Measurements from ENCODE around the gene C19orf73.

C19orf73 gene, protein sequence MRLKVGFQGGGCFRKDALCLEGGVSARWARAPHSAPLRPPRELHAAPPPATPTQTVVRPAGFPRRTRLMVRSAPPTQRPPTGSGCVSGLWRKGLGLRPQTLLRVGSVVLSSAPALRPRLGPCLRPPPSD

DNA sequence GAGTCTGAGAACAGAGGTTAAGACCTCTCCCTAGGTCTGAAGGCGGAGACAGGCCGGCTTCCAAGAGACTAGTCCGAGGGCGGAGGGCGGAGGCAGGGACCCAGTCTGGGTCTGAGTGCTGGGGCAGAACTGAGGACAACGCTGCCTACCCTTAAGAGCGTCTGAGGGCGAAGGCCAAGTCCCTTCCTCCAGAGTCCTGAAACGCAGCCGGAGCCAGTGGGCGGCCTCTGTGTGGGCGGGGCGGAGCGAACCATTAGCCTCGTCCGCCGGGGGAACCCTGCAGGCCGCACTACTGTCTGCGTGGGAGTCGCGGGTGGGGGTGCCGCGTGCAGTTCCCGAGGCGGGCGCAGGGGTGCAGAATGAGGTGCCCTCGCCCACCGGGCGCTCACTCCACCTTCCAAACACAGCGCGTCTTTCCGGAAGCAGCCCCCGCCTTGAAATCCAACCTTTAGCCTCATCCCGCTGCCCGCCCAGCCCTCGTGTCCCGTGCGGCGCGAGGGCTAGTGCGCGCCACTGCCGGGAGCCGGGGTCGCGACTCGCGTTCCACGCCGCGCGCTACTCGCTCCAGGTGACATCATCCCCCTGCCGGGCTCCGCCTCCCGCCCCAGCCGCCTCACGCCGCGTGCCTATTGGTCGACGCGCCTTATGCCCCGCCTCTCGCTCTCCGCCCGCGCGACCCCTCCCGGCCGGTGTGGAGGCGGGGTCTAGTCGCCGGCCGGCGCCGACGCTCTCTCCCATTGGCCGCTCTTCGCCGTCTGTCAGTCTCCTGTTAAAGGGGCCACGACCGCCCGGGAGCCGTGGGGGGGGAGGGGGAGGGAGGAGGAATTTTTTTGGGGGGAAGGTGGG is at the start of gene C19orf73:
Gene C19orf73 (minus strand): TSS at position 579 of the 846 bp plus-strand sequence. CDS start 121 bp downstream, at position 458.
- DNase-seq (ENCODE audit: low read depth), result peak; percentile 91

DNA sequence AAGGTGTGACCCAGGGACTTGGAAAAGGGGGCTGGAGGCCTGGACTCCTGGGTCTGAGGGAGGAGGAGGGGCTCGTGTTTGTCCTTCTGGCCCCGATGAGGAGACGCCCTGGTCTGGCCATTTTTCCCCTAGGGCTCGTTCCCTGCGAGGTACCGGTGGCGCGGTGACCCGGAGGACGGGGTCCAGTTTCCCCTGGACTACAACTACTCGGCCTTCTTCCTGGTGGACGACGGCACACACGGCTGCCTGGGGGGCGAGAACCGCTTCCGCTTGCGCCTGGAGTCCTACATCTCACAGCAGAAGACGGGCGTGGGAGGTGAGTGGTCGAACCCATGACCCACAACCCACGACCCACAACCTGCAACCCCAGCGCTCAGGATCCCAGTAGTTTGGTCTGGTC is 49.5 kb upstream of the C19orf73 start:
- no peak for DNase-seq (ENCODE audit: low read depth)

DNA sequence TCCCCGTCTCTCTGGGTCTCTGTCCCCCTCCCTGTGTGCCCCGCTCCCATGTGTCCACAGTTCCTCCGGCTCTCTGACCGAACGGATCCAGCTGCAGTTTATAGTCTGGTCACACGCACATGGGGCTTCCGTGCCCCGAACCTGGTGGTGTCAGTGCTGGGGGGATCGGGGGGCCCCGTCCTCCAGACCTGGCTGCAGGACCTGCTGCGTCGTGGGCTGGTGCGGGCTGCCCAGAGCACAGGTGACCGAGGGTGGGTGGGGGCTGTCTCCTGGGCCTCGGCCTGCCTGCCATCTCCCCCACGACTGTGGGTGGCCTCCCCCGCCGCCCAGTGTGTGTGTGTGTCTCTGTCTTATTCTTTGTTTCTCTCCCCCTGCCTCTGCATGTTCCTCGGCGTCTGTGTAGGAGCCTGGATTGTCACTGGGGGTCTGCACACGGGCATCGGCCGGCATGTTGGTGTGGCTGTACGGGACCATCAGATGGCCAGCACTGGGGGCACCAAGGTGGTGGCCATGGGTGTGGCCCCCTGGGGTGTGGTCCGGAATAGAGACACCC is 49.0 kb upstream of the C19orf73 start:
- DNase-seq (ENCODE audit: low read depth), result no peak

DNA sequence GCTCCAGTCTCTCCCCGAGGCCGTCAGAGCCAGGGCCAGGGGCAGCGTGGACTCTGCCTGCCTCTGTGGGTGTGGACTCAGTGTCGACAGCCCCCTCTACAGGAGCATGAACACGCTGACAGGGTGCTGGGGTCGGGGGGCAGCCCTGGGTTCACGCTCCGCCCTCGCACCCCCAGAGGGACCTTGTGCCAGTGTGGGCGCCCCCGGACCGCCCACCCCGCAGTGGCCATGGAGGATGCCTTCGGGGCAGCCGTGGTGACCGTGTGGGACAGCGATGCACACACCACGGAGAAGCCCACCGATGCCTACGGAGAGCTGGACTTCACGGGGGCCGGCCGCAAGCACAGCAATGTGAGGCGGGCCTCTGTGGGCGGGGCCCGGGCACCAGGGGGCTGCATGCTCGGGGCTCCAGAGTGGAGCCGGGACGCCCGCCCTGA is 46.9 kb upstream of the C19orf73 start:
- no peak for DNase-seq (ENCODE audit: low read depth)

DNA sequence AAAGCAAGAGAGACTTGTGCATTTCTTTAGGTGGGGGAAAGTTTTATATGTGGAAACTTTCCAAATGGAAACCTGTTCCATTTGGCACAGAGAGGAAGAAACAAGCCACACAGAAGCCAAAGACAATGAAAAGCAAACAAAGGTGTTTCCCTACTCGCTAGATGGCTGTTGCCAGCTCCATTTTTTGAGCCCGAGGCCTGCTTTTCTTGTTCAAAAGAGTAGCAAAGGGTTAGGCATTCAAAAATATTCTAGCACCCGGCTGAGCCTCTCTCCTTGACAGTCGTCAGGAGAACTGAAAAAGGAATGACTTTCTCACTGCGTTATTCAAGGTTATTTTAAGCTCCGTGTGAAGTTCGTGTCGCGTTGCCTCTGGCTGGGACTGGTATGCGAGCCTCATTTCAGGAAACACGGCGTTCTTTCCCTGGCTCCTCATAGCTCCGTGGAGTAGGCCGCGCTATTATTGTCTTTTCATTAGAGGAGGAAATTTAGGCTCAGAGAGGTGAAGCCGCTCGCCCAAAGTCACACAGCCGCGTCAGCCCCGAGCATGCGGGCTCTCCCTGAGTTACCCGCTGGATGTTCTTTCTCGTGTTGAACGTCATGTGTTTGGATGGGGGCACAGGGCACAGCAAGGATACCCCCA is 46.3 kb upstream of the C19orf73 start:
- no peak for DNase-seq (ENCODE audit: low read depth)

DNA sequence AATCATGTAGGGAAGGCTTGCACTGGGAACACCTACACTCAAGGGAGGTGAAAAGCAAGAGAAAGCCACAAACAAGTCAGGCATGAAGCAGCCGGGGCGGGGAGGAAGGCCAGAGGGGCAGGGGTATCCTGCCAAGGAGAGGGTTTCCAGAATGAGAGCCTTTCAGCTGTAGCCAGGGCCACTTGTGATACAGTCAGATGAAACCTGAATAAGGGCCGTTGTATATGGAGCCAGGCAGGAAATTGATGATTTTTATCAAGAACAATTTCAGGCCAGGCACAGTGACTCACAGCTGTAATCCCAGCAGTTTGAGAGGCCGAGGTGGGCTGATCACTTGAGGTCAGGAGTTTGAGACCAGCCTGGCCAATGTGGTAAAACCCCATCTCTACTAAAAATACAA is 43.0 kb upstream of the C19orf73 start:
- DNase-seq (ENCODE audit: low read depth), result no peak

DNA sequence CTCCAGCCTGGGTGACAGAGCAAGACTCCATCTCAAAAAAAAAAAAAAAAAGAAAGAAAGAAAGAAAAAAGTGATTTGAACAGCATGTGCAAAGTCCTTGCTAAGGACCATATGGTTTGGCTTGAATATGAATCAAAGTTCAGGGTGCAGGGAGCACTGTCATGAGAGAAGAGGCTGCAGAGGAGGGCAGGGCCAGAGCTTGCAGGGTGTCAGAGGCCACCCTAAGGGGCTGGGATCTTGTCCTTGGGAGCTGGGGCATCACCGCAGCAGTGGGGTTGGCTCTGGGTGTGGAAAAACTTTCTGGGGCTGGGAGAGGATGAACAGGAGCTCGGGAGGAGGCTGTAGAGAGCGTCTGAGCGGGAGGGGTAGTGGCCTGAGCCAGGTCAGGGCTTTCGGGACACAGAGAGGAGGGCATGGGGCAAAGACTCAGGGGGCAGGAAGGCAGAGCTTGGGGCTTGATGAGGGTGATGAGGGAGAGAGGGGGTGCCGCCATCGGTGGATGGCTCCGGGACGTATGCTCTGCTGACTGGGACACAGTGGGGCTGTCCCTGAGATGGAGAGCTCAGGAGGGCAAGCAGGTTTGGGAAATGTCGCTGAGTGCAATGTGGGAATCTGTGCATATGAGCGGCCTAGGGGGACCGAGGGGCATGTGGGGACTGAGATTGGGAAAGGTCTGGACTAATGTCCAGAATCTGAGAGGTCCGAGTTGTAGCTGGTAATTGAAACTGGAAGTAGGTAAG is 41.7 kb upstream of the C19orf73 start:
- DNase-seq (ENCODE audit: low read depth), result no peak

DNA sequence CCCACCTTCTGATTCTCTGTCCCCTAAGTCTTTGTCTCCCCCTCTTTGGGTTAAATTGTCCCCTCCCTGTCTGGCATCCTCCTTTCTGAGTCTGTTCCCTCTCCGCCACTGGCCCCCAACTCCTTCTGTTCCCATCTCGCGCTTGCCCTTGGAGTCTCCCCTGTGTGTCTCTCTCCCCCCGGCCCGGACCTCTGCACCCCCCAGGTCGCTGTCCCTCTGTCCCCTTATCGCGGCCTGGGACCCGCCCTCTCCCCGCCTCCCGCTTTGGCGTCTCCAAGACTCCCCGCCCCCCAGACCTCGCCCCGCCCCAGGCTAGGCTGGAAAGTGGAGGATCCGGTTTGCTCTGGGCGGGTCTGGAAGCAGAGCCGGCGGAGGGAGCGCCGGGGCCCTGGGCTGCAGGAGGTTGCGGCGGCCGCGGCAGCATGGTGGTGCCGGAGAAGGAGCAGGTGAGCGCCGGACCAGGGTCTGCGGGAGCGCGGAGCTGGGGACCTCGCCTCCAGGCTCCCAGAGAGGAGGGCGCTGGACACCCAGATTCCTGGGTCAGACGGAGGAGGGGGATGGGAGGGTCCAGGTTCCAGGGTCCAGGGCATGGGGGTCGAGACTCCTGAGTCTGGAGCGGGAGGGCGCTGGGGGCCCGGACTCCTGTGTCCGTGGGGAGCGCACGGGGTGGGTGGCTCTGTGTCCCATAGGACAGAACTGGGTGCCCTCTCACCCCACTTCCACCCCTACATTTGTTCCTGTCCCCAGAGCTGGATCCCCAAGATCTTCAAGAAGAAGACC is 38.7 kb upstream of the C19orf73 start, which contains the start of gene TRPM4:
Gene TRPM4 (plus strand): TSS at position 348 of the 780 bp plus-strand sequence. CDS start 75 bp downstream, at position 423.
- no peak for DNase-seq (ENCODE audit: low read depth)

DNA sequence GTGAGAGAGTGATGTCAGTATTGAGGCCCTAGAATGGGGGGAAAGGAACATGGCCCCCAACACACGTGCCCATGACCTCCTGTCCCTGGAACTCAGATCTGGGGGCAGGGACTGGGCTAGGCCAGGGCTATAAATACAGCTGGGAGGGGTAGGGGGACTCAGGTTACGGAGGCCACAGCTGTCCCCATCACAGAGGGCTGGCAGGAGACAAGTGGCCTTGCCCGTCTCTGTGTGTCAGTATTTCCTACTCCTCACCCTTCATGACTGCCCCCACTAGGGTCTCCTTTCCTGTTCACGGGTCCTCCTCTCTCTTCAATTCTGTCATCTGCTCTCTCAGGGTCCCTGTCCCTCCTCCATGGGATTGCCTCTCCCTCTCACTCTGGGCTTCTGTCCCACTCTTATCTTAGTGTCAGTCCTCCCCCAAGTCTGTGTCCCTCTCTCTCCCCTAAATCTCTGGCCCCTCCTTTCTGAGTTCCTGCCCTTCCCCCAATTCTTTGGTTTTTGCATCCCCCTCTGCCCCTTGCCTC is 36.9 kb upstream of the C19orf73 start:
- DNase-seq (ENCODE audit: low read depth), result no peak

DNA sequence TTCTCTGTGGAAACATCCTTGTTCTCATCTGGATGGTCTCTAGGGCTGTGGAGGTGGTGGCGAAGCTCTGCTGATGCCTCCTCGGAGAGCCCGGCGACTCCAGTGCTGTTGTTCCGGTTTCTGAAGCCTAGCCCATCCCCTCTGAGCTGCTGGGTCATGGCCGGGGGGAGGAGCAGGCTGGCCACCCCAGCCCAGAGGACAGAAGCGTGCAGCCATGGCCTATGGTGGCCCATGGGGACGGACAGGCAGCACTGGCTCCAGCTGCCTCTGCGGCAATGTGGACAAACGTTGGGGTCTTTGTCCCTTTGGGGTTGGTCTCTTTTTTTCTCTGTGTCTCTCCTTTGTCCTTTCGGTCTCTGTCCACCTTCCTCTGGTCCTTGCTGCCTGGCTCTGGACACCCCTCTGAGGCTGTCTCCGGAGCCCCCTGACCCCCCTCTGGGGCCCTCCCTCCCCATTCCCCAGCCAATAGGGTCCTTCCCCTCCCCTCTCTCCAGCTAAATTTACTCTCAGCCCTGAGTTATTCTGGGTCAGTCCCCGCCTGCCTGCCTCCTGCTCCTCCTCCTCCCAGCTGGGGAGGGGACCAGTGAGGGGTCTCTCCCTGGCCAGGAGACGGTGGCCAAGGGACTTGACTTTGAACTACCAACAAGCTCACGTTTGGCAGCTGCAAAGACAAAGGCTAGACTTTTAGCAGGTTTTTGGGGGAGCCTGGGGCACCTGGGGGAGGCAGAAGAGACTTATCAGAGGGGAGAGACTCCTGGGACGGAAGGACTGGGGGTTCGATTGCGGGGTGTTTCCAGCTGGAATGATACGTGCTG is 36.3 kb upstream of the C19orf73 start, which contains the start of gene HRC:
Gene HRC (minus strand): TSS at position 392 of the 815 bp plus-strand sequence. CDS start 159 bp downstream, at position 233.
- no peak for DNase-seq (ENCODE audit: low read depth)

DNA sequence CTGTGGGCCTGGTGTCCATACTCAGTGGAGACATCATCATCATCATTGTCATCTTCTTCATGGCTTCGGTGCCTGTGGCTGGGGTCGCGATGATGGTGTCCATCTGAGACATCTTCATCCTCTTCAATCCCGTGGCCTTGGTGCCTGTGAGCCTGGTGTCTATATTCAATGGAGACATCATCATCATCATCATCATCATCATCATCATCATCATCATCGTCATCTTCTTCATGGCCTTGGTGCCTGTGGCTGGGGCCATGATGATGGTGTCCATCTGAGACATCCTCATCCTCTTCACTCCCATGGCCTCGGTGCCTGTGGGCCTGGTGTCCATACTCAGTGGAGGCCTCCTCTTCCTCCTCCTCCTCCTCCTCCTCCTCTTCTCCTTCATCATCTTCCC is 35.3 kb upstream of the C19orf73 start:
- no peak for DNase-seq (ENCODE audit: low read depth)

DNA sequence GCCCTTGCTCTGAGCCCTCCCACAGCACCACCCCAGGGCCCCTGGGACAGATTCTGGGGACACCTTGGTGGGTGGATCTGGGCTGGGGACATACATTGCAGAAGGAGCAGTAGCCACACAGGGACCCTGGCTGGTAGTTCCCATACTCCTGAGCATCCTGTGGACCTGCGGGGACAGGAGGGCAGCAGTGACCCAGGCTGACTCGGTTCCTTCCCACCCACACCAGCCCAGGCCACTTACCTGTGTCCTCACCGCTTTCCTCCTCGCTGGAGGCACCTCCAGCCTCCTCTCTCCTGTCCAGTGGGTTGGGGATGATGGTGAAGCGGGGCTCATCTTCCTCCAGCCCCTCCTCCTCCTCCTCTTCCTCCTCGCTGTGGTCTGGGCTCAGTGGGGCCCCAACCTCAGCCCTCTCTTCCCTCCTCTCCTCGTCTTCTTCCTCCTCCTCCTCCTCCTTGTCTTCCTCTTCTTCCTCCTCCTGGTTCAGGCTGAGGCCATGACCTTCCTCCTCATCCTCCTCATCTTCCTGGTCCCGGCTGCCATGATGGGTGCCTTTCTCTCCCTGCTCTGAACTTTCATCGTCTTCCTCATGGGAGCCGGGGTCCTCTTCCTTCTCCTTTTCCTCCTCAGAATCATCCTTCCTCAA is 34.3 kb upstream of the C19orf73 start:
- no peak for DNase-seq (ENCODE audit: low read depth)

DNA sequence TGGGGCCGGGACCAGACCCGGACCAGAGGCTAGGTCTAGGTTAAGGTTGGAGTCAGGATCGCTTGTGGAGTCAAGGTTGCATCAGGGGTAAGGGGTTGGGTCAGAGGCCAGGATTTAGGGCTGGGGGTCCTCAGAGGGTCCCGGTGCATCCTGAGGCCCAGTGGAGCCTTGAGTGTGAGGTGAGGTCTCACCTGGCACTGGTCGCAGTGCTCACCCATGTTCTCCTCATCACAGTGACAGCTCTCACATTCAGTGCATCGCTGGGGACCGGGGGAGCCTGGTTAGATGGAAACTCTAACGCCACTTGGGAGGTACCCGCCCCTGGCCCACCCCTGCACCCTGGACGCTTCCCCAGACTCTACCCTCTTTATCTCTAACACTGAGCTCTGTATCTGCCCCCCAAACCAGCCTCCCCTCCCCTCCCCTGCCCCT is 33.2 kb upstream of the C19orf73 start:
- no peak for DNase-seq (ENCODE audit: low read depth)

DNA sequence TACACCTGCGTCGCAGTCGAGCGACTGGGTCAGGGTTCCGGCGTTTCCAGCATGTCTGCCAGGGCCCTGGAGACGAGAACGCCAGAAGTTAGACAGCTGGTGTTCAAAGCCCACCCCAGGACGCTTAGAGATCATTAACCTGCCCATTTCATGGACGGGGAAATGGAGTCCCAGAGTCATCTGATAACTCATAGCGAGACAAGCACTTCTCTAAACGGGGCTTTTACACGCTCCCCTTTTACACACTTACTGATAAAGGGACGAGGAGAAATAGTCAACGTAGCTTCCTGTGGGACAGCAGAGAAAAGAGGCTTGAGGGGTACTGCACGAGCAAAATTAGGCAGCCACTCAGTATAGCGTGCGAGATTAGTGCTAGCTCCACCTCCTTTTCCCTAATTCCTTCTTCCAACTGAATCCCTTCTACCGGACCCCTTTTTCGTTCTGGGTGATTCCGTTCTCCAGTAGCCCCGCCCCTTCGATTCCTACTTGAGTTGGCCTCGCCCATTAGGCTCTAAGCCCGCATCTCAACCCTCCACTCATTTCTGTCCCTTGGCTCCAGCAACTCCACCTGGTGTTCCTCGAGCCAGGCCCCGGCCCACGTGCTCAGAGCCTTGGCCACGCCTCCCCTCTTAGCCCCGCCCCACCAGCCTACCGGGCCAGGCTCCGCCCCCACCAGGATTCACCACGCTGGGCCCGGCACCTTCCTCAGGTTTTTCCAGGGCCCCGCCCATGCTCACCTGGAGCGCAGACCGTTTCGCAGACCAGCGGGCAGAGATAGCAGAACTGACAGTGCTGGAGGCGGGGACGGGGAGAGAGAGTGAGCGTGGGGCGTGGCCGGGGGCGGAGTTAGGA is 32.5 kb upstream of the C19orf73 start:
- DNase-seq (ENCODE audit: low read depth), result no peak

DNA sequence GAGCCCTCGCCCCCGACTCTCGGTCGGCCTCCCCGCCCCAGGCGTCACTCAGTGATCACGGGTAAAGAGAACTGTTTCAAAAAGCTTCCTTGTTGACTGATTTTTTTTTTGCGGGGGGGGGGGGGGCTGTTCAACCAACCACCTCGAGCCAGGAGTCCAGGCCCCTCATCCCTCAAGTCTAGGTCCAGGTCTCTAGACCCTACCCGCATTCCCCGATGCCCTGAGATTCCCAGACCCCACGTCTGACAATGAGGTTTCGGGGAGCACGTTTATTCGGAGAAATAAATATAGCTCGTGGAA is 32.0 kb upstream of the C19orf73 start:
- DNase-seq (ENCODE audit: low read depth), result no peak

DNA sequence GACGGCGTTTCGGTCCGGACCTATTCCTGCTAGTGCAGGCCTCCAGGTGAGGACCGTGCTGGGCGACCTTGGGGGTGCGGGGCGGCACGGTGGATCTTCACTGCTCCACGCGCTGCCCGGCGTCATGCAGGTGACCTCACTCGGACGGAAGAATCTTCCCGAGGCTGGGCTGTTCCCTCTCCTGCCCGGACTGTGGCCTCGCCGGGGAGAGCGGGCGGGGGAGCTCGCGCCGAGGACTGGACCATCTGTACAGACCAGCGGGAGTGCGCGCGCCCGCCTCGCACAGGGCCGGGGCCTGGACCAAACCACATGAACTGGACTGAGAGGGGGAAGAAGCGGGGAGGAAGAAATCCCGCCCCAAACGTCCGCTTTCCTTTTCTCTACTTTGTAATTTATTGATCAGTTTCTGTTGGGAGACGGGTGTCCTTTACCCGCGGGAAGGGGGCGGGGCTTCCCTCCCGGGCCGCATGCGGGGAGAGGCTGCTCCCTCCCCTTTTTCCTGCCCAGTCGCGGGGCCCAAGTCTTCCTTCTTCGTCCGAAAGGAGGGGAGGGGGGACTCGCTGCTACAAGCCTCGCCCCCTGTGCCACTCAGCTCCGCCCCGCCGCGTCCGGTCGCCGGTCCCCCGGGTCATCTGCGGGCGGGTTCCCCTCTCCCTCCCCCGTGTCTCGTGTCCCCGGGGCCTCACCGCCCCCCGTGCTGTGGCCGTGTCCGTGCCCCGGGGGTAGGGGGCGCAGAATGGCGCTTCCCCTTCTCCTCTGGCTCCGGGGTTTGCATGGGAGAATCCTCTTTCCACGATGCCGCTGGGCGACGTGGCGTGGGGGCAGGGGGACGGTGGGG is 31.4 kb upstream of the C19orf73 start:
- peak; percentile 23 for DNase-seq (ENCODE audit: low read depth)

DNA sequence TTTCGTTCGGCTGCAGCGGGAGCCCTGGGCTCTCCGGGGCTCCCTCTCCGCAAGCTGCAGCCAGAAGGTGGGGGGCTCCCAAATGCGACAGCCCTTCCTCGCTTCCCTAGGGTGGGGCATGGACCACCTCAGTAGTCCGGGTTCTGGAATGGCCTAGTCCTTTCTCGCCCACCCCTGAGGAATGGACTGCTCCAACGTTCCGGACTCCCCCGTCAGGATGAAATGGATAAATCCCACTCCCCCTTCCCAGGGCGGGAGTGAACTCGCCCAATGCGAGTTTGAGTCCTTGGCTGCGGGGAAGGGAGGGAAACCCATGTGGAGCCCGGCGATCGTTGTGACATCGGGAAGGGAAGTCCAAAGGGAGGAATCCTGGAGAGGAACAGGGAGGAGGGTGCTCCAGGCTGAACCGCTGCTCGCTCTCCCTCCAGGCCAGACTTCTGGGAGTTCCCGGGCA is 30.7 kb upstream of the C19orf73 start:
- DNase-seq (ENCODE audit: low read depth), result no peak
